Measurements from ENCODE around the gene ADSS1.
A peak's percentile ranks its signal among the peaks of the same experiment; 100 is the strongest.

ADSS1 gene

DNA sequence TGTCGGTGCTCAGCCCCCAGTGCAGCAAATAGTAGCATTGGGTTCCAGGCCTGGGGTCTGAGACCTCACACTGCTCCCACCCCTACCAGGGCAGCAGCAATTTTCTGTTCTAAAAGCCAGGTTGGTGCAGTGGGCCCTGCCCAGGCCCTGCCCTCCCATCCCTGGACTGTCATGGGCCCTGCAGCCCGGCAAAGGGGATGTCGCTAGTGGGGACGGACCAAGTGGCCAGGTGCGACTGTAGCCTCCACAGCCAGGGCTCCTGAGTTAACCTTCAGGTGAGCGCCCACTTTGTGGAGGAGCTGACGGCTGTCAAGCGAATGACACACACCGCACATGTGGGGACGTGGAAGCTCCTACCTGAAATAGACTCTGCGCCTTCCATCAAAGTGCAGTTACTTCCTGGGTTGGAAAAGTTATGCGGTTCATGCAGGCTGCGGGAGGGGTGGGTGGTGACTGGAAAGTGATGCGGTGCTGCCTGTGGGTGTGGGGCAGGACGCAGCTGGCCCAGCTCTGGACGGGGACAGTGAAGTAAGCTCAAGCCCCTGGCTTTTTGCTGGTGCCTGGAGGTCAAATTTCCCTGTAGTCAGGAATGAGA, 33.1 kb upstream of the ADSS1 start:
- Histone ChIP-seq H3K36me3 (ENCODE audit: insufficient read depth, low read length) (no peaks in the 10 kb centered on the region), H3K9me3 (ENCODE audit: low read depth, low read length) (no peaks in the 10 kb centered on the region), H3K4me3 (peak overlapping the region; percentile 85), H3K9ac (ENCODE audit: insufficient read length) (peak overlapping the region; percentile 81), H3K27ac (no peak overlapping the region)
- no peak for TF ChIP-seq POLR2AphosphoS5 (IDR thresholded peaks at IDR 0.05; ENCODE audit: borderline replicate concordance, low read depth, low read length)
- no peak for TF ChIP-seq FOXP2 (optimal IDR thresholded peaks at IDR 0.05; ENCODE audit: control extremely low read depth, extremely low read length, insufficient read depth)
- no peak for TF ChIP-seq EZH2 (IDR thresholded peaks at IDR 0.05)
- no peak for DNase-seq (ENCODE audit: low read depth, low spot score)

DNA sequence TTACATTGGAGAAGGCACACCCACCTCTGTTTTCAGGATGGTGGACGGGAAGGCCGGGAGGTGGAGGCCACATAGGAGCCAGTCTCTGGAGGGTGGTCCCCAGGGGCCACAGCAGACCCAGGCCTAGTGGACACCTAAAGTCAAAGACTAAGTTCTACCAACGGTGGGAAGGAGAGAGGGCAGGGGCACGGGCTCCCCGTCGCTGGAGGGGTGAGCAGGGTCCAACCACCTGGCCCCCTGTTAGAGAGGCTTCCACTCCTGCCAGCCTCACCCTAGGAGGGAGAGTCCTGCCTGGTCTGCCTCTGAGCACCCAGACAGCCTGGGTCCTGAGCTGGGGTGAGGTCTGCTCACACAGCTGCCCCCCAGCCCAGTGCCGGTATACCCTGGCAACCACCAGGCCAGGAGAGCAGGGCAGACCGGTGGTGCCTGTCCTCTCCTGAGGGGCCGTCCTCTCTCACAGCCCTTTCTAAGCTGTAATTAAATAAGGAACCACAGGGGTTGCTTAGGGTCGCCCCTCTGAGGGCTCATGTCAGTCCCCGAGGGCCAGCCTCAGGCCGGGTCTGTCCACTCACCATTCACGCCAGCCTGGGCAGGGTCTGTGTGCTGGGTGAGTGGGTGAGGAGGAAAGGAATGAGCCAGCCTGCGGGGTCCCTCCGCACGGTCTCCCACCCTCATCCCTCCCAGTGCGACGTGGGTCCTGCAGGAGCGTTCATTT, 32.3 kb upstream of the ADSS1 start:
- Histone ChIP-seq H3K9ac (ENCODE audit: insufficient read length) (no peak overlapping the region), H3K27ac (no peak overlapping the region), H3K9me3 (ENCODE audit: low read depth, low read length) (no peaks in the 10 kb centered on the region), H3K4me3 (no peak overlapping the region), H3K36me3 (ENCODE audit: insufficient read depth, low read length) (no peaks in the 10 kb centered on the region)
- DNase-seq (ENCODE audit: low read depth, low spot score), result no peak
- TF ChIP-seq POLR2AphosphoS5 (IDR thresholded peaks at IDR 0.05; ENCODE audit: borderline replicate concordance, low read depth, low read length) (no peak), FOXP2 (optimal IDR thresholded peaks at IDR 0.05; ENCODE audit: control extremely low read depth, extremely low read length, insufficient read depth) (no peak), EZH2 (IDR thresholded peaks at IDR 0.05) (no peak)

DNA sequence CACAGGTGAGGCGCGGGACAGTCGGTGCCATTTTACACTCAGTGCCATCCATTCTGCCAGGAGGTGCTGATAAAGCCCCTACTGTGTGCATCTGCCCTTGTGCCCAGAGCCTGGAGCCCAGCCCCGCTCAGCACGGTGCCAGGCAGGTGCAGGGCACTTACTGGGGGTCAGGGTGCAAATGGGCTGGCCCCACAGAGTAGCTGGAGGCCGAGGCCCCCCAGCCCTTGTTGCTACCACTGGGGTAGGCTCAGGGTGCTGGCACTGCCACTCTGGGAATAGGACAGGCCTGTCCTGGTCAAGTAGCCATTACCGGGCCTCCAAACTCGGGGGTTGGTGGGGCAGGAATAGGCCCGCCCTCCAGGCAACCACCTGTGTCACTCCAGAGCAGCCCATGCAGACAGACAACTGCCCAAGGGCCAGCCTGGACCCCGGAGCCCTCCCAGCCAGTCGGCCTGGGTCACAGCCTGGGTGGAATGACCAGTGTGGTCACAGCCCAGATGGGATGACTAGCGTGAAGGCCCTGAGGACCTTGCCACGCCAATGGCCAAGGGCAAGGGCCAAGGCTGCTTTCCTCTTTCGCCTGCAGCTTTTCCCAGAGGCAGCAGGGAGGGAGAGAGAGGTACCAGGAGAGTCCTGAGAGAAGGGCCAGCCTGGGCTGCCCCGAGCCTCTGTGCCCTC, 31.6 kb upstream of the ADSS1 start:
- H3K27ac ChIP-seq, result no peak overlapping the region
- no peak for DNase-seq (ENCODE audit: low read depth, low spot score)
- H3K9ac ChIP-seq (ENCODE audit: insufficient read length), result no peak overlapping the region
- H3K4me3 ChIP-seq, result no peak overlapping the region
- TF ChIP-seq FOXP2 (optimal IDR thresholded peaks at IDR 0.05; ENCODE audit: control extremely low read depth, extremely low read length, insufficient read depth) (no peak), EZH2 (IDR thresholded peaks at IDR 0.05) (no peak), POLR2AphosphoS5 (IDR thresholded peaks at IDR 0.05; ENCODE audit: borderline replicate concordance, low read depth, low read length) (no peak)
- H3K36me3 ChIP-seq (ENCODE audit: insufficient read depth, low read length), result no peaks in the 10 kb centered on the region
- no peaks in the 10 kb centered on the region for H3K9me3 ChIP-seq (ENCODE audit: low read depth, low read length)

DNA sequence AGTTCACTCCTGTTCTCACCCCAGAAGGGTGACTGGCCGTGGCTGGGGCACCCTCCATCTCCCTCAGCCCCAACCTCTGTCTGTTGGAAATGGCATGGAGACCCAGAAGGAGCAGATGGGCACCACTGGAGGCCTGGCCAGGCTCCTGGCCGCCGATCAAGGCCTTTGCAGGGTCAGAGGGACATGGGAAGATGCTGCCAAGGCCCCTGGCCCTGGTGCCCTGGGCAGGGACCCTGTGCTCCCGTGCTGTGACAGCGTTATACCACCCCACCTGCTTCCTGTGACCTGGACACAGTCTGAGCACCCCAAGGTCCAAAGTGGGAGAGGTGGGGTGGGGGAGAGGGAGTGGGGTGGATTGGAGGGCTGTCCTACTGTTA, 31.1 kb upstream of the ADSS1 start:
- DNase-seq (ENCODE audit: low read depth, low spot score), result no peak
- no peak for TF ChIP-seq EZH2 (IDR thresholded peaks at IDR 0.05)
- TF ChIP-seq FOXP2 (optimal IDR thresholded peaks at IDR 0.05; ENCODE audit: control extremely low read depth, extremely low read length, insufficient read depth), result no peak
- TF ChIP-seq POLR2AphosphoS5 (IDR thresholded peaks at IDR 0.05; ENCODE audit: borderline replicate concordance, low read depth, low read length), result no peak
- H3K36me3 ChIP-seq (ENCODE audit: insufficient read depth, low read length), result no peaks in the 10 kb centered on the region
- H3K27ac ChIP-seq, result no peak overlapping the region
- H3K9ac ChIP-seq (ENCODE audit: insufficient read length), result no peak overlapping the region
- H3K9me3 ChIP-seq (ENCODE audit: low read depth, low read length), result no peaks in the 10 kb centered on the region
- H3K4me3 ChIP-seq, result no peak overlapping the region

DNA sequence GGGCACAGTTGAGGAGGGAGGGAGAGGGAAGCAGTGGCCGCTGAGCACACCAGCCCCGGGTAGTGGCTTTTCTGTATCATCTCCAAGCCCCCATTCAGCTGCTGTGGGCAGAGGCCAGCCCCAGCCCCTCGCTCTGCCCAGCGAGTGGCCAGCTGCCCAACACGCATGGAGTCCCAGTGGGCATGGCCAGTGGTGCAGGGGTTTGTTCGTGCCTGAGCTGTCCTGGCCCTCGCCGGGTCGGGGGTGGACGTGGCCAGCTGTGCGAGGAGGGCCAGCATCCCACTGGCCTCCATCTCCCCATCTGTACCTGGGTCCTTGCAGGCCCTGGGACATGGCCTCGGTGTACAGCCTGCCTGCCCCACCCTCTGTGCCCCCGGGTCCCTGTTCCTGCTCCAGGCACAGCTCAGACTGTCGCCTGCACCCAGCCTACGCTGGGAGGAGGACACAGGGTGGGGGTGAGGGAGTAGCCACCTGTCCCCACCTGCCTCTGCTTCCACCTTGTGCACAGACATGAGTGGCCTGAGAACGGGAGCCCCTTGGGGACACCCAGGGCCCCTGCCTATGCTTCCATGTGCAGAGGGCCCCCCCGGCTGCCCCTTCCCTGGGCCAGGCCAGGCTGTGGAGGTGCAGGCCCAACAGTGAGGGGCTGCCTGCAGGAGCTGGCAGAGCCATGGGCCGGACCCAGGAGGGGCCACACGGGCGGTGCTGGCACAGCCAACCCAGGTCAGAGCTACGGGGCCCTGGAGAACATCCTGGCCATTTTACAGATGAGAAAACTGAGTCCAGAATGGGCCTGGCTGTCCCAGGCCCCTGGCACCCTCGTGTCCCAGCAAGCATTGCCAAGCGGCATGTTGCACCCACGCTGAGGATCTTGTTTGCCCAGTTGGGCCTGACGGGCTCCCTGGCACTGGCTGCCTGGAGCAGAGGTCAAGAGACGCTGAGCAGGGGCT, 30.3 kb upstream of the ADSS1 start:
- H3K9me3 ChIP-seq (ENCODE audit: low read depth, low read length), result no peaks in the 10 kb centered on the region
- TF ChIP-seq EZH2 (IDR thresholded peaks at IDR 0.05), result no peak
- TF ChIP-seq FOXP2 (optimal IDR thresholded peaks at IDR 0.05; ENCODE audit: control extremely low read depth, extremely low read length, insufficient read depth), result no peak
- TF ChIP-seq POLR2AphosphoS5 (IDR thresholded peaks at IDR 0.05; ENCODE audit: borderline replicate concordance, low read depth, low read length), result no peak
- no peak overlapping the region for H3K4me3 ChIP-seq
- H3K9ac ChIP-seq (ENCODE audit: insufficient read length), result no peak overlapping the region
- no peak for DNase-seq (ENCODE audit: low read depth, low spot score)
- no peaks in the 10 kb centered on the region for H3K36me3 ChIP-seq (ENCODE audit: insufficient read depth, low read length)
- H3K27ac ChIP-seq, result no peak overlapping the region

DNA sequence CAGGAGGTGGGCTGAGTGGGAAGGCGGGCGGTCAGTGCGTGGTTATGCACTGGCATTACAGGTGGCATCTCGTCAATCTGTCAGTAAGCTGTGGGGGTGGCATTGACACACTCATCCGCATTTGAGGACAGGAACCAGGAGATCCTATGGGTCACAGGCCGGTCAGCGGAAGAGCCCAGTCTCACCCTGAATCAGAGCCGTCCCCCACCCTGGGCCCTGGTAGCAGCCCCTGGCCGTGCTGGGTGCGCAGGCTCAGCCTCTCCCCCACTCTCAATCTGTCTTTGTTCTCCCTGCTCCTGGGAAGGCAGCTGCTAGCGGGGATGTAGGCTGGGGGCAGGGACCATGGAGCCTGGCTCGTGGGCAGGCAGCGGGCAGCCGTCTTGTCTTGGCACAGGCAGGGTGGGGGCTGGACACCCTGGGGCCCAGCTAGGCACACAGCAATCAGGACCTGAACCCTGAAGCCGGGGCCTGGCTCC, 29.5 kb upstream of the ADSS1 start:
- no peak overlapping the region; the same call in 1 of the 2 replicates for H3K27ac ChIP-seq
- H3K4me3 ChIP-seq, result no peak overlapping the region

DNA sequence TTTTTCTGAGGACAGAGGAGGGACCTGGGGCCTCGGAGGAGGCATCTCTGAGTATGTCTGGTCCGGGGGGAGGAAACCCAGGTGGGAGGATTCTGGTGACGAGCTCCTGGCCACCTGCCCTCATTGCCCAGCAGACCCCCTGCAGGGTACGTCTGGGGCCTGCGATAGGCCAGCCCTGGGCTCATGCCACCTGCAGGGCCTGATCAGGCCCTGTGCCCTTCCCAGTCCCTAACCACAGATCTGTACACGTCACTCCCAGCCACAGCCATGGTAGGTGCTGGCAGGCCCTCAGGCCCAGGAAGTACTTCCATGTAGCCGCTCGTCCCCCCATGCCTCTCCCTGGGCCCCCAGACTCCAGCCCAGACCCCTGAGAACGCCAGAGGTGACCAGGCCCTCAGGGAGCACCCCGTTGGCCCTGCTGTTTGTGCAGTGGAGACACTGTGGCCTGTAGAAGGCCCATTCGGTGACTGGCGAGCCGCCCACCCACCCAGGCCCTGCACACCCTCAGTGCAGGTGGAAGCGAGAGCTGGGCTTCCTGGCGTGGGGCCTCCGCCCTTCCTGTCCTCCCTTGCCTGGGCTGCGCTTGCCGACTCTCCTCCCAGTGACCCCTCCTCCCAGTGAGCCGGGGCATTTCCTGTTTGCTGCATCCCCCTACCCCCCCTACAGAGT, 28.9 kb upstream of the ADSS1 start:
- no peak overlapping the region for H3K4me3 ChIP-seq
- H3K36me3 ChIP-seq (ENCODE audit: insufficient read depth, low read length), result no peaks in the 10 kb centered on the region
- H3K9ac ChIP-seq (ENCODE audit: insufficient read length), result no peak overlapping the region
- no peak overlapping the region; the same call in 1 of the 2 replicates for H3K27ac ChIP-seq
- TF ChIP-seq POLR2AphosphoS5 (IDR thresholded peaks at IDR 0.05; ENCODE audit: borderline replicate concordance, low read depth, low read length) (no peak), EZH2 (IDR thresholded peaks at IDR 0.05) (no peak), FOXP2 (optimal IDR thresholded peaks at IDR 0.05; ENCODE audit: control extremely low read depth, extremely low read length, insufficient read depth) (no peak)
- no peaks in the 10 kb centered on the region for H3K9me3 ChIP-seq (ENCODE audit: low read depth, low read length)
- DNase-seq (ENCODE audit: low read depth, low spot score), result no peak

More for the DNA sequence above, 29.5 kb upstream of the ADSS1 start:
- Histone ChIP-seq H3K9ac (ENCODE audit: insufficient read length) (no peak overlapping the region), H3K9me3 (ENCODE audit: low read depth, low read length) (no peaks in the 10 kb centered on the region), H3K36me3 (ENCODE audit: insufficient read depth, low read length) (no peaks in the 10 kb centered on the region)
- TF ChIP-seq FOXP2 (optimal IDR thresholded peaks at IDR 0.05; ENCODE audit: control extremely low read depth, extremely low read length, insufficient read depth) (no peak), EZH2 (IDR thresholded peaks at IDR 0.05) (no peak), POLR2AphosphoS5 (IDR thresholded peaks at IDR 0.05; ENCODE audit: borderline replicate concordance, low read depth, low read length) (no peak)
- DNase-seq (ENCODE audit: low read depth, low spot score), result no peak

Measured in SK-N-MC (cell line).